GM18951 (cell line): Measurements from ENCODE around the gene DUSP12.
A peak's percentile ranks its signal among the peaks of the same experiment; 100 is the strongest.

Experiments
- POLR2A ChIP-seq: IDR thresholded peaks from 4 replicates; pipeline ENCODE4 v1.6.1; 2011; ENCODE audit warnings: mild to moderate bottlenecking; ENCODE audit not compliant: insufficient read length, insufficient read depth; ENCODE audit errors: extremely low read depth
- in situ Hi-C: fragments of 300-500 bp; cut with MboI; formaldehyde crosslinking; loops from one replicate; pipeline ENCODE4 v1.12.0; 2022; ENCODE audit warnings: low sequenced_read_pairs, mixed read lengths, inconsistent platforms; ENCODE audit not compliant: unreplicated experiment

DUSP12 gene, protein sequence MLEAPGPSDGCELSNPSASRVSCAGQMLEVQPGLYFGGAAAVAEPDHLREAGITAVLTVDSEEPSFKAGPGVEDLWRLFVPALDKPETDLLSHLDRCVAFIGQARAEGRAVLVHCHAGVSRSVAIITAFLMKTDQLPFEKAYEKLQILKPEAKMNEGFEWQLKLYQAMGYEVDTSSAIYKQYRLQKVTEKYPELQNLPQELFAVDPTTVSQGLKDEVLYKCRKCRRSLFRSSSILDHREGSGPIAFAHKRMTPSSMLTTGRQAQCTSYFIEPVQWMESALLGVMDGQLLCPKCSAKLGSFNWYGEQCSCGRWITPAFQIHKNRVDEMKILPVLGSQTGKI

DNA sequence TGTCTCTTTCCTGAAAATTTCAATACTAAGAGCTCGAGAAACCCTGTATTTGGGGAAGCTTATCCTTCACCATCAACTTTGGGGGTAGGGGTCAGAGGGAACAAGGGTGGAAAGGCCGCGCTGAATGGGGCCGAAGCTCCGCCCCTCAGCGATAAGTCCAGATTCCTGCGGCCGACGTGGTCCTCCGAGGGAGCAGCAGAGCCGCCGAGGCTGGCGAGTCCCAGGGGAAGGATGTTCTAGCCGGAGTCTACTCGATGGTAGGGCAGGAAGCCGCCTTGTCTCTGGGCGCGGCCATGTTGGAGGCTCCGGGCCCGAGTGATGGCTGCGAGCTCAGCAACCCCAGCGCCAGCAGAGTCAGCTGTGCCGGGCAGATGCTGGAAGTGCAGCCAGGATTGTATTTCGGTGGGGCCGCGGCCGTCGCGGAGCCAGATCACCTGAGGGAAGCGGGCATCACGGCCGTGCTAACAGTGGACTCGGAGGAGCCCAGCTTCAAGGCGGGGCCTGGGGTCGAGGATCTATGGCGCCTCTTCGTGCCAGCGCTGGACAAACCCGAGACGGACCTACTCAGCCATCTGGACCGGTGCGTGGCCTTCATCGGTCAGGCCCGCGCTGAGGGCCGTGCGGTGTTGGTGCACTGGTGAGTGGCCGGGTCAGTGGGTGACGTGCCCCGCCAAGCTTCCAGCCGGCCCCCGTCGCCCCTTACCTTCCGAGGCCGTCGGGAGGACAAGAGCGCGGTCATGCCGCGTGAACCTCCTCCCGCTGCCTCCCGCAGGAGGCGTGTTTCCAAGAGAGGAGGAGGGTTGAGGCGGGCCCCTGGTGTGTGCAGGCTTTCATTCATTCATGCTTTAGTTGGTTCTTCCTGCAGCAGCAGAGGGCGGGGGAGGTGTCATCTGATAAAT, at the start of gene DUSP12:
Gene DUSP12, plus strand, starts transcription at position 278 of the 899 bp plus-strand sequence. Its CDS starts 16 bp downstream, at position 294.
- TF ChIP-seq POLR2A, result peak; percentile 85
- in situ Hi-C loops, result loop anchor here (10.0 to 25.0 kb wide), 2 partner anchors 112 to 265 kb away; partner anchors contain the start of gene FCGR3B

GRCh38 chr1:161702250-161702649, 47.3 kb upstream of the DUSP12 start:
- in situ Hi-C loops, result no loop called here
- TF ChIP-seq POLR2A, result no peak

DNA sequence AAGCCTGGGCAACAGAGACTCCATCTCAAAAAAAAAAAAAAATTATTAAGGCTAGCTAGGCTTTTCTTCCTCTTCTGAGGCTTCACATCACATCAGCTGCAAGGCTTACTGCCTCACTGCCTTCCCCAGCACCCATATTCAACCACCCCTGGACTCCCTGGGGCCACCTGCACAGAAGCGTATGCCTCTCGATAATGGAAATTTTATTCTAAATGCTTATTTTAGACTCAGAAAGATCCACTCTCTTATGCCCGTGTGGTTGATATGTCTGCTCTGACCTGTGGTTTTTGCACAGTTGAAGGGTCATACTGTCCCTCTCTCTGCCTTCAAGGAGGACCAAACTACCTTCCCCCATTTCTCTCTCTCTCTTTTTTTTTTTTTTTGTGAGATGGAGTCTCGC, 44.0 kb upstream of the DUSP12 start:
- no peak for TF ChIP-seq POLR2A
- in situ Hi-C loops, result no loop called here

DNA sequence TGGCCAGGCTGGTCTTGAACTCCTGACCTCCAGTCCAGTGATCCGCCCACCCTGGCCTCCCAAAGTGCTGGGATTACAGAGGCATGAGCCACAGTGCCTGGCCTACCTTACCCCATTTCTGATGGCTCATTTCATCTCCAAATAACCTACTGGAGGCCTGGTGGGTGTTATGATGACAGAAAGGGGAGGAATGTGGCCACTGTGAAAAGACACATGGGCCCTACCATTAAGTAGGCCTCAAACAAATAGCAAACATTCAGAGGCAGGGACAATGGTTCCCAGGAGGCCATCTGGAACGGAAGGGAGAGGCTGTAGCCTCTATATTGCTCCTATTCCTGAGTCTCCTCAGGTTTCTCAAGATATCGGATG, 43.5 kb upstream of the DUSP12 start:
- TF ChIP-seq POLR2A, result no peak
- in situ Hi-C loops, result no loop called here

- peak; percentile 57 for TF ChIP-seq POLR2A
- in situ Hi-C loops, result no loop called here
These were observed 42.9 kb upstream of the DUSP12 start, which contains the start of gene FCRLA for GRCh38 chr1:161706482-161707347. FCRLA (plus strand) TSS chr1:161707229; CDS start chr1:161707265, 36 bp downstream.

DNA sequence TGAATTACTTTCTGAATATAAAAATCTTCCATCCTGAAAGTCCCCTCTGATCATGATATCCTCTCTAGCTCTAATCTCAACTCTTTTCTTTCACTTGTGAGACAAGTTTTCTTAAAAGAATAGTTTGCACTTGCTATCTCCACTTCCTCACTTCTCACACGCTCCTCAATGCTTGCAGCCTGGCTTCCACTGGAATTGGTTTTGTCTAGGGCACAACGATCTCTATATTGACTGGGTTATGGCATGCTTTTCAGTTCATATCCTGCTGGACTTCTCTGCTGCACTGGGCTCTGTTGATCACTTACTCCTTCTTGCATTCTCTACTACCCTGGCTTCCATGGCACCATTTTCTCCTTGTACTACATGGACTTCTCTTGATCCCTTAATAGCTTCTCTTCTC, 42.1 kb upstream of the DUSP12 start:
- no peak for TF ChIP-seq POLR2A

DNA sequence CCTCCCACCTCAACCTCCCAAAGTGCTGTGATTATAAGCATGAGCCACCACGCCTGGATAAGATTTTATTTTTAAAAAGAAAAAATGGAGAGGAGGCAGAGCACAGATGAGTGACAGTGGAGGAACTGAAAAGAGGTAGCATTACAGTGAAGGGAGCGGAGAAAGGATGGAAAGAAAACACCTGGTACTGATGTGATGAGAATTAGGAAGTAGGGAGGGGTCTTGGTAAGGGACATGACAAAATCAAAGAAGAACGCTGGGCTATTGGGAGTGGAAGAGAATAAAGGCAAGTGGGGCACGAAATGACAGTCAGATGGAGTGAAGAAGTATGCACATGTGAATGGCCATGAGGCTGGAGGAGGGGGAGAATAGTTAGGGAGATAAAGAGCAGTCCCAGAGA, 40.2 kb upstream of the DUSP12 start:
- in situ Hi-C loops, result no loop called here
- TF ChIP-seq POLR2A, result no peak

More for the DNA sequence above, 42.1 kb upstream of the DUSP12 start:
- in situ Hi-C loops, result no loop called here

DNA sequence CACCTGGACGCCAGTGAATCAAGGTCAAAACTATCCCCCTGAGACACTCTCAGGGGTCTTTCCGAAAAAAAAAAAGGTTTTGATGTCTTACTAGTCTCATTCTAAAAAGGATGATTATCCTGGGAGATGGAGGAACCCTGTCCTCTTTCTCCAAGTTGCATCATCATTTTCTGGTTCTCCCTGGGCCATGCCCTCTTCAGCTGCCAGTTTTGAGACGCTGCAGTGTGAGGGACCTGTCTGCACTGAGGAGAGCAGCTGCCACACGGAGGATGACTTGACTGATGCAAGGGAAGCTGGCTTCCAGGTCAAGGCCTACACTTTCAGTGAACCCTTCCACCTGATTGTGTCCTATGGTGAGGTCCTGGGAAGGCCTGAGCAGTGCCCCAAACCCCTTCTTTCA, 39.0 kb upstream of the DUSP12 start:
- in situ Hi-C loops, result no loop called here
- TF ChIP-seq POLR2A, result no peak

DNA sequence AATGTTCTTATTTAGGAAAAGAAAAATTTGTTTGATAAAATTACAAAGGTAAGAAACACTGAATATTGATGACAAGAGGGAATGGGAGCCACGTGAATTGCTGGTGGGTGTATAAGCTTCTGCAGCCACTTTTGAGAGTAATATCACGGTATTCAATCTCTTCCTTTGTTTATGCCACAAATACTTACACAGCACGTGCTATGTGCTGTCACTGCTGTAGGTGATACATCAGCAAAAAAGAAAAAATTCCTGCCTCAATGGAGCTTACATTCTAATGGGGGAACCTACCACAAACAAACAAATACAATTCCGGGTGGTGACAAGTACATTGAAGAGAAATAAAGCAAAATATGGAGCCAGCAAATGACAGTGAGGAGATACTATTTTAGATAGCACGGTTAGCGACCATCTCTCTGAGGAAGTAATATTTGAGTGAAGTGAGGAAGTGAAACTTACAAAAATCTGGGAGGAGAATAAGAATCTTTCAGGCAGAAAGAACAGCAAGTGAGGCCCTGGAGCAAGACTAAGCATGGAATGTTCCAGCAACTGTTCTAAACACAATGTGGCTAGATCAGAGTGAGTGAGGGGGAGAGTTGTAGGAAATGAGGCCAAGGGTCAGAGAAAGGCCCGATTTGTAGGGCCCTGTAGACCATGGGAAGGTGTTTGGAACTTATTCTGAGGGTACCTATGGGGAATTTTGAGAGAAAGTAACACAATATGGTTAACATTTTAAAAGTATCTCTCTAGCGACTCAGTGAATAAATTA, 30.8 kb upstream of the DUSP12 start:
- no peak for TF ChIP-seq POLR2A
- in situ Hi-C loops, result no loop called here

DNA sequence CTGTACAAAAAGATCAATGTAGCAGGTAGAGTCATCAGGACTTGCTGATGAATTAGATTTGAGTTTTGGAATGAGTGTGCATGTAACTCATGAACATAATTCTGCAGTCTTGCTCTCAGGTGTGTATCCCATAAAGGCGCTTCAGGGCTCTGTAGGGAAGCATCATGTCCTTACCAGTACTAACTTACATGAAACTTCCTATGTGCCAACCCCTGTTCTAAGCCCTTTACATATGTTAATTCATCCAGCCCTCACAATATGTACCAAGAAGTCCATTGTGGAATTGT, 30.3 kb upstream of the DUSP12 start:
- in situ Hi-C loops, result no loop called here
- no peak for TF ChIP-seq POLR2A

- in situ Hi-C loops, result no loop called here
- no peak for TF ChIP-seq POLR2A
These were observed 29.2 kb upstream of the DUSP12 start for GRCh38 chr1:161720422-161720821.
